ENCODE data around the gene MYLK4. TPM values are rescaled to one million over a fixed set of nuclear protein-coding genes. Genes with fewer than 3 reads are reported as not detected.

The MYLK4 gene
- total RNA-seq (2022; extraction: Qiagen RNA extraction; ENCODE audit: low read depth), result 0.07 to 0.16 TPM (median 0.13 TPM) in 5 replicates

GRCh38 chr6:2750832-2751231 lies at the start of gene MYLK4:
Gene MYLK4, minus strand, starts transcription at chr6:2750922. Its CDS starts 1,628 bp downstream, at chr6:2749294.

GRCh38 chr6:2765166-2765895 lies 14.6 kb upstream of the MYLK4 start, which contains the start of gene WRNIP1:
Gene WRNIP1, plus strand, starts transcription at chr6:2765393. Its CDS starts 230 bp downstream, at chr6:2765623.

Other genes starting within 250 kb of the MYLK4 start
- gene WRNIP1, start 14.5 kb upstream of the MYLK4 start, total RNA-seq (2022; extraction: Qiagen RNA extraction; ENCODE audit: low read depth), result 34.9 to 46.1 TPM (median 37.9 TPM) in 5 replicates
- gene SERPINB1, start 90.9 kb upstream of the MYLK4 start, total RNA-seq (2022; extraction: Qiagen RNA extraction; ENCODE audit: low read depth), result 47.7 to 58.4 TPM (median 54.3 TPM) in 5 replicates
- gene SERPINB9, start 152.4 kb upstream of the MYLK4 start, total RNA-seq (2022; extraction: Qiagen RNA extraction; ENCODE audit: low read depth), result 6.6 to 12.7 TPM (median 12.1 TPM) in 5 replicates
- gene SERPINB6, start 220.6 kb upstream of the MYLK4 start, total RNA-seq (2022; extraction: Qiagen RNA extraction; ENCODE audit: low read depth), result 143 to 151 TPM (median 144 TPM) in 5 replicates
- 64.9 to 96.9 TPM (median 83.1 TPM) in 5 replicates for gene NQO2, start 249.0 kb upstream of the MYLK4 start, total RNA-seq (2022; extraction: Qiagen RNA extraction; ENCODE audit: low read depth)

Data from A549 treated with RU486 at 1 μM for 4 hours (cell line).